ENCODE data around the gene ANKRD36. TPM values are rescaled to one million over a fixed set of nuclear protein-coding genes. Genes with fewer than 3 reads are reported as not detected.
"Not testable (repeated sequence)": the region's sequence is repeated elsewhere in the genome, so short reads cannot be mapped to it uniquely, and the experiment has no call there.

The ANKRD36 gene
- total and polyA plus RNA-seq, 2 of the 13 experiments (the other 11 are each of a cell fraction or from before 2014, with no cell fraction given): 6.4 to 27.3 TPM

- TF ChIP-seq HNF1B (CRISPR knock-in tag; IDR thresholded peaks at IDR 0.05): peak; percentile 81
- 0 out of 2 replicates have a peak, but pooled peaks have one; percentile 26 for TF ChIP-seq ZNF264 (CRISPR knock-in tag; IDR thresholded peaks at IDR 0.05)
- TF ChIP-seq ZNF572 (CRISPR knock-in tag; IDR thresholded peaks at IDR 0.05): 0 out of 2 replicates have a peak, but pooled peaks have one; percentile 28
- TF ChIP-seq GABPA (IDR thresholded peaks at IDR 0.05; ENCODE audit: low read depth, low read length): 0 out of 2 replicates have a peak, but pooled peaks have one; percentile 21
- TF ChIP-seq GABPA (CRISPR knock-in tag; IDR thresholded peaks at IDR 0.05; ENCODE audit: low read depth); SOX6 (IDR thresholded peaks at IDR 0.05); EP300 (IDR thresholded peaks at IDR 0.05; ENCODE audit: low read depth in 2 of 2, low read length in 2 of 2): not testable (repeated sequence)
- TF ChIP-seq ZXDC (CRISPR knock-in tag; IDR thresholded peaks at IDR 0.05): peak; percentile 76; the same call in 1 of the 2 replicates
- peak; percentile 80 for TF ChIP-seq ARNT2 (CRISPR knock-in tag; IDR thresholded peaks at IDR 0.05; ENCODE audit: low read depth)
- TF ChIP-seq ZSCAN21 (CRISPR knock-in tag; IDR thresholded peaks at IDR 0.05; ENCODE audit: borderline replicate concordance): peak; percentile 78; the same call in 1 of the 2 replicates
- peak; percentile 32; the same call in 1 of the 2 replicates for TF ChIP-seq ZNF639 (CRISPR knock-in tag; conservative IDR thresholded peaks at IDR 0.05)
- peak; percentile 68 for TF ChIP-seq SOX6 (CRISPR knock-in tag; IDR thresholded peaks at IDR 0.05)
- peak; percentile 98 for TF ChIP-seq ZNF414 (CRISPR knock-in tag; IDR thresholded peaks at IDR 0.05)
- TF ChIP-seq ZNF354B (CRISPR knock-in tag; IDR thresholded peaks at IDR 0.05): peak; percentile 92
- peak; percentile 84; the same call in 1 of the 2 replicates for TF ChIP-seq ZMAT5 (CRISPR knock-in tag; IDR thresholded peaks at IDR 0.05; ENCODE audit: borderline replicate concordance, low read depth)
- TF ChIP-seq ZNF543 (CRISPR knock-in tag; IDR thresholded peaks at IDR 0.05): peak; percentile 98
- peak; percentile 96 for TF ChIP-seq ZNF547 (CRISPR knock-in tag; IDR thresholded peaks at IDR 0.05)
- 0 out of 2 replicates have a peak, but pooled peaks have one; percentile 15 for TF ChIP-seq EP300 (CRISPR knock-in tag; IDR thresholded peaks at IDR 0.05; ENCODE audit: borderline replicate concordance)
- peak; percentile 70; the same call in 1 of the 2 replicates for TF ChIP-seq ZNF333 (CRISPR knock-in tag; IDR thresholded peaks at IDR 0.05; ENCODE audit: borderline replicate concordance)
- 0 out of 2 replicates have a peak, but pooled peaks have one; percentile 71 for TF ChIP-seq ZNF20 (CRISPR knock-in tag; IDR thresholded peaks at IDR 0.05)
- TF ChIP-seq MAZ (IDR thresholded peaks at IDR 0.05; ENCODE audit: borderline replicate concordance, low read depth, low read length): peak; percentile 85
- TF ChIP-seq MAZ (CRISPR knock-in tag; IDR thresholded peaks at IDR 0.05; ENCODE audit: low read depth): peak; percentile 96
Observed at GRCh38 chr2:97113050-97113881, at the start of gene ANKRD36 (continued).

All from HepG2 (cell line).